ENCODE measurements around the gene NUP210L. TPM values are rescaled to one million over a fixed set of nuclear protein-coding genes. Genes with fewer than 3 reads are reported as not detected.
A peak's percentile ranks its signal among the peaks of the same experiment; 100 is the strongest.

Gene NUP210L
- total and polyA plus RNA-seq, 4 donors, result 0.08 TPM; not detected in 3

- peak; percentile 87 for DNase-seq (ENCODE audit: low spot score)
- no peaks in the 10 kb centered on the region for H3K9me3 ChIP-seq (ENCODE audit: control insufficient read depth in 4 of 4, low read length in 3 of 4)
- H3K27ac ChIP-seq (ENCODE audit: low read depth in 1 of 2, low read length in 2 of 2), result peak within 1 kb of the TSS; percentile 94 to 96
- TF ChIP-seq NR2F2 (IDR thresholded peaks at IDR 0.05), result peak; percentile 25
- TF ChIP-seq GABPA (IDR thresholded peaks at IDR 0.05 in 1 of 2, conservative IDR thresholded peaks at IDR 0.05 in 1 of 2), result peak in 1 of 2 donors; percentile 9
- peak; percentile 7 to 49 for TF ChIP-seq RXRA (IDR thresholded peaks at IDR 0.05)
- TF ChIP-seq HNF4A (conservative IDR thresholded peaks at IDR 0.05), result no peak
- TF ChIP-seq ZBTB33 (IDR thresholded peaks at IDR 0.05), result no peak
- TF ChIP-seq, protein P1, sequence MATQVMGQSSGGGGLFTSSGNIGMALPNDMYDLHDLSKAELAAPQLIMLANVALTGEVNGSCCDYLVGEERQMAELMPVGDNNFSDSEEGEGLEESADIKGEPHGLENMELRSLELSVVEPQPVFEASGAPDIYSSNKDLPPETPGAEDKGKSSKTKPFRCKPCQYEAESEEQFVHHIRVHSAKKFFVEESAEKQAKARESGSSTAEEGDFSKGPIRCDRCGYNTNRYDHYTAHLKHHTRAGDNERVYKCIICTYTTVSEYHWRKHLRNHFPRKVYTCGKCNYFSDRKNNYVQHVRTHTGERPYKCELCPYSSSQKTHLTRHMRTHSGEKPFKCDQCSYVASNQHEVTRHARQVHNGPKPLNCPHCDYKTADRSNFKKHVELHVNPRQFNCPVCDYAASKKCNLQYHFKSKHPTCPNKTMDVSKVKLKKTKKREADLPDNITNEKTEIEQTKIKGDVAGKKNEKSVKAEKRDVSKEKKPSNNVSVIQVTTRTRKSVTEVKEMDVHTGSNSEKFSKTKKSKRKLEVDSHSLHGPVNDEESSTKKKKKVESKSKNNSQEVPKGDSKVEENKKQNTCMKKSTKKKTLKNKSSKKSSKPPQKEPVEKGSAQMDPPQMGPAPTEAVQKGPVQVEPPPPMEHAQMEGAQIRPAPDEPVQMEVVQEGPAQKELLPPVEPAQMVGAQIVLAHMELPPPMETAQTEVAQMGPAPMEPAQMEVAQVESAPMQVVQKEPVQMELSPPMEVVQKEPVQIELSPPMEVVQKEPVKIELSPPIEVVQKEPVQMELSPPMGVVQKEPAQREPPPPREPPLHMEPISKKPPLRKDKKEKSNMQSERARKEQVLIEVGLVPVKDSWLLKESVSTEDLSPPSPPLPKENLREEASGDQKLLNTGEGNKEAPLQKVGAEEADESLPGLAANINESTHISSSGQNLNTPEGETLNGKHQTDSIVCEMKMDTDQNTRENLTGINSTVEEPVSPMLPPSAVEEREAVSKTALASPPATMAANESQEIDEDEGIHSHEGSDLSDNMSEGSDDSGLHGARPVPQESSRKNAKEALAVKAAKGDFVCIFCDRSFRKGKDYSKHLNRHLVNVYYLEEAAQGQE (IDR thresholded peaks at IDR 0.05), result peak; percentile 31
- TF ChIP-seq TAF1 (conservative IDR thresholded peaks at IDR 0.05), result peak; percentile 34
- peak in 1 of 2 donors; percentile 34 for TF ChIP-seq RAD21 (IDR thresholded peaks at IDR 0.05)
- no peak for TF ChIP-seq SP1 (IDR thresholded peaks at IDR 0.05)
- TF ChIP-seq YY1 (IDR thresholded peaks at IDR 0.05), result peak; percentile 98
- no peak for TF ChIP-seq MAX (IDR thresholded peaks at IDR 0.05)
- no peak for TF ChIP-seq CTCF (IDR thresholded peaks at IDR 0.05; ENCODE audit: low read depth, low read length, missing input control)
- no peak for TF ChIP-seq EGR1 (IDR thresholded peaks at IDR 0.05; ENCODE audit: low read depth in 2 of 2)
- H3K4me3 ChIP-seq (ENCODE audit: low read depth in 1 of 3, low read length in 3 of 3), result peak within 1 kb of the TSS; percentile 82 to 99 (median 99)
- H3K9ac ChIP-seq (ENCODE audit: low read depth in 1 of 2, low read length in 2 of 2), result peak within 1 kb of the TSS; percentile 92 to 94
- H3K36me3 ChIP-seq (ENCODE audit: control insufficient read depth in 4 of 4, insufficient read depth in 3 of 4, low read depth in 1 of 4, low read length in 3 of 4), result peaks cover 5 to 24% (median 19%) of the 10 kb centered on the region in 4 donors
- under 1% methylated on average over 75 of the region's 75 CpGs for WGBS
- H3K4me1 ChIP-seq (ENCODE audit: control insufficient read depth in 4 of 4, insufficient read depth in 4 of 4, low read length in 3 of 4), result peaks cover 0 to 25% (median 22%) of the 10 kb centered on the region in 4 donors
- no peaks in the 10 kb centered on the region for H3K27me3 ChIP-seq (ENCODE audit: control insufficient read depth in 4 of 4, insufficient read depth in 4 of 4, low read length in 3 of 4)
Observed at GRCh38 chr1:153977250-153978240, 177.3 kb downstream of the NUP210L start, which contains the start of gene JTB. TSS of gene JTB (minus strand) at chr1:153977674. CDS start at chr1:153977252, 422 bp downstream.

Measured in liver (tissue), 9 donors.